GM12878 (cell line): ENCODE data around the gene AGXT. TPM values are rescaled to one million over a fixed set of nuclear protein-coding genes. Genes with fewer than 3 reads are reported as not detected.

Experiments
- CREB1 ChIP-seq: IDR thresholded peaks from 2 replicates; pipeline ENCODE4 v1.6.1; 2012; ENCODE audit warnings: low read depth, mild to moderate bottlenecking, inconsistent platforms
- PAX8 ChIP-seq: fragments of 450-650 bp; IDR thresholded peaks from 2 replicates; pipeline ENCODE4 v1.6.1; 2017; ENCODE audit warnings: mild to moderate bottlenecking, moderate library complexity
- SIN3A ChIP-seq: IDR thresholded peaks from 2 replicates; pipeline ENCODE4 v1.6.1; 2012; ENCODE audit warnings: low read depth, low read length, improper control_type of control experiment
- polyA plus RNA-seq, 11 experiments: library from polyadenylated mRNA; depleted of rRNA in 4 of 11; unstranded in 6 of 11; stranded (reverse) in 5 of 11; fragments of >200 nt; fragmentation: Nextera tagmentation in 4 of 11; fragmentation: Illumina TruSeq in 1 of 11; extraction: Ambion mirVana in 4 of 11; extraction: Trizol in 1 of 11; gene quantifications; 1 replicate in 1 of 11; 2 replicates in 10 of 11; pipeline versions ENCODE4 v1.2.1 to v1.2.3, GENCODE V29; 2011 to 2016; ENCODE audit warnings: inconsistent platforms in 2 of 11, missing spikeins in 2 of 11, low read depth in 1 of 11
- total RNA-seq, 4 experiments: library from RNA; depleted of rRNA in 3 of 4; stranded (reverse); fragments of >200 nt in 3 of 4; fragmentation: Illumina TruSeq in 1 of 4; extraction: Trizol in 1 of 4; gene quantifications; 2 replicates each; pipeline versions ENCODE4 v1.2.1 to v1.2.3, GENCODE V29; 2013 to 2021
- TF ChIP-seq, protein P1 (sequence below): fragments of 450-650 bp; formaldehyde crosslinking; IDR thresholded peaks from 2 replicates; pipeline ENCODE4 v1.4.0; 2022; ENCODE audit warnings: mild to moderate bottlenecking, moderate library complexity
- TF ChIP-seq, protein P2 (sequence below): IDR thresholded peaks from 2 replicates; pipeline ENCODE4 v1.6.1; 2012; ENCODE audit warnings: improper control_type of control experiment, low read depth, low read length; ENCODE audit not compliant: insufficient replicate concordance

AGXT gene
- total and polyA plus RNA-seq, 10 of the 15 experiments (the other 5 are each of a cell fraction or from before 2014, with no cell fraction given): 0.18 TPM; not detected in 9

DNA sequence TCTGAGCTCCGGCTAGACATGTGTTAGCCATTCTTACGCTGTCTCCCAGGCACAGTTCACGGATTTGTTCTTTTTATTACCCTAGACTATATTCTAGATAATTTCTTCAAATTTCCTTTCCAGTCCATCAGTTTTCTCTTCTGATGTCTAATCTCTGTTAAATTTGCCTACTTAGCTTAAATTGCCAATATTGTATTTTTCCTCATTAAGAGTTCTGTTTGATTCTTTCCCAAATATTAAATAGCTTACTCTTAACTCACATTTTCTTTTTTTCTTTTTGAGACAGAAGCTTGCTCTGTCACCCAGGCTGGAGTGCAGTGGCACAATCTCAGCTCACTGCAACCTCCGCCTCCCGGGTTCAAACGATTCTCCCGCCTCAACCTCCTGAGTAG is 58.8 kb downstream of the AGXT start (continued):
- TF ChIP-seq, protein P1, sequence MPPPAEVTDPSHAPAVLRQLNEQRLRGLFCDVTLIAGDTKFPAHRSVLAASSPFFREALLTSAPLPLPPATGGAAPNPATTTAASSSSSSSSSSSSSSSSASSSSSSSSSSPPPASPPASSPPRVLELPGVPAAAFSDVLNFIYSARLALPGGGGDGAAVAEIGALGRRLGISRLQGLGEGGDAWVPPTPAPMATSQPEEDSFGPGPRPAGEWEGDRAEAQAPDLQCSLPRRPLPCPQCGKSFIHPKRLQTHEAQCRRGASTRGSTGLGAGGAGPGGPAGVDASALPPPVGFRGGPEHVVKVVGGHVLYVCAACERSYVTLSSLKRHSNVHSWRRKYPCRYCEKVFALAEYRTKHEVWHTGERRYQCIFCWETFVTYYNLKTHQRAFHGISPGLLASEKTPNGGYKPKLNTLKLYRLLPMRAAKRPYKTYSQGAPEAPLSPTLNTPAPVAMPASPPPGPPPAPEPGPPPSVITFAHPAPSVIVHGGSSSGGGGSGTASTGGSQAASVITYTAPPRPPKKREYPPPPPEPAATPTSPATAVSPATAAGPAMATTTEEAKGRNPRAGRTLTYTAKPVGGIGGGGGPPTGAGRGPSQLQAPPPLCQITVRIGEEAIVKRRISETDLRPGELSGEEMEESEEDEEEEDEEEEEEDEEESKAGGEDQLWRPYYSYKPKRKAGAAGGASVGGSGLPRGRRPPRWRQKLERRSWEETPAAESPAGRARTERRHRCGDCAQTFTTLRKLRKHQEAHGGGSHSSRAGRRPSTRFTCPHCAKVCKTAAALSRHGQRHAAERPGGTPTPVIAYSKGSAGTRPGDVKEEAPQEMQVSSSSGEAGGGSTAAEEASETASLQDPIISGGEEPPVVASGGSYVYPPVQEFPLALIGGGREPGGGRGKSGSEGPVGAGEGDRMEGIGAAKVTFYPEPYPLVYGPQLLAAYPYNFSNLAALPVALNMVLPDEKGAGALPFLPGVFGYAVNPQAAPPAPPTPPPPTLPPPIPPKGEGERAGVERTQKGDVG (CRISPR knock-in tag): no peak
- TF ChIP-seq PAX8 (no peak), CREB1 (no peak), SIN3A (no peak)
- TF ChIP-seq, protein P2, sequence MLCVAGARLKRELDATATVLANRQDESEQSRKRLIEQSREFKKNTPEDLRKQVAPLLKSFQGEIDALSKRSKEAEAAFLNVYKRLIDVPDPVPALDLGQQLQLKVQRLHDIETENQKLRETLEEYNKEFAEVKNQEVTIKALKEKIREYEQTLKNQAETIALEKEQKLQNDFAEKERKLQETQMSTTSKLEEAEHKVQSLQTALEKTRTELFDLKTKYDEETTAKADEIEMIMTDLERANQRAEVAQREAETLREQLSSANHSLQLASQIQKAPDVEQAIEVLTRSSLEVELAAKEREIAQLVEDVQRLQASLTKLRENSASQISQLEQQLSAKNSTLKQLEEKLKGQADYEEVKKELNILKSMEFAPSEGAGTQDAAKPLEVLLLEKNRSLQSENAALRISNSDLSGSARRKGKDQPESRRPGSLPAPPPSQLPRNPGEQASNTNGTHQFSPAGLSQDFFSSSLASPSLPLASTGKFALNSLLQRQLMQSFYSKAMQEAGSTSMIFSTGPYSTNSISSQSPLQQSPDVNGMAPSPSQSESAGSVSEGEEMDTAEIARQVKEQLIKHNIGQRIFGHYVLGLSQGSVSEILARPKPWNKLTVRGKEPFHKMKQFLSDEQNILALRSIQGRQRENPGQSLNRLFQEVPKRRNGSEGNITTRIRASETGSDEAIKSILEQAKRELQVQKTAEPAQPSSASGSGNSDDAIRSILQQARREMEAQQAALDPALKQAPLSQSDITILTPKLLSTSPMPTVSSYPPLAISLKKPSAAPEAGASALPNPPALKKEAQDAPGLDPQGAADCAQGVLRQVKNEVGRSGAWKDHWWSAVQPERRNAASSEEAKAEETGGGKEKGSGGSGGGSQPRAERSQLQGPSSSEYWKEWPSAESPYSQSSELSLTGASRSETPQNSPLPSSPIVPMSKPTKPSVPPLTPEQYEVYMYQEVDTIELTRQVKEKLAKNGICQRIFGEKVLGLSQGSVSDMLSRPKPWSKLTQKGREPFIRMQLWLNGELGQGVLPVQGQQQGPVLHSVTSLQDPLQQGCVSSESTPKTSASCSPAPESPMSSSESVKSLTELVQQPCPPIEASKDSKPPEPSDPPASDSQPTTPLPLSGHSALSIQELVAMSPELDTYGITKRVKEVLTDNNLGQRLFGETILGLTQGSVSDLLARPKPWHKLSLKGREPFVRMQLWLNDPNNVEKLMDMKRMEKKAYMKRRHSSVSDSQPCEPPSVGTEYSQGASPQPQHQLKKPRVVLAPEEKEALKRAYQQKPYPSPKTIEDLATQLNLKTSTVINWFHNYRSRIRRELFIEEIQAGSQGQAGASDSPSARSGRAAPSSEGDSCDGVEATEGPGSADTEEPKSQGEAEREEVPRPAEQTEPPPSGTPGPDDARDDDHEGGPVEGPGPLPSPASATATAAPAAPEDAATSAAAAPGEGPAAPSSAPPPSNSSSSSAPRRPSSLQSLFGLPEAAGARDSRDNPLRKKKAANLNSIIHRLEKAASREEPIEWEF: no peak
